Measurements from ENCODE around the gene NUP62. TPM values are rescaled to one million over a fixed set of nuclear protein-coding genes. Genes with fewer than 3 reads are reported as not detected.

Gene NUP62
- total and polyA plus RNA-seq, 2 of the 8 experiments (the other 6 are each of a cell fraction or from before 2014, with no cell fraction given): 50.0 to 107 TPM

DNA sequence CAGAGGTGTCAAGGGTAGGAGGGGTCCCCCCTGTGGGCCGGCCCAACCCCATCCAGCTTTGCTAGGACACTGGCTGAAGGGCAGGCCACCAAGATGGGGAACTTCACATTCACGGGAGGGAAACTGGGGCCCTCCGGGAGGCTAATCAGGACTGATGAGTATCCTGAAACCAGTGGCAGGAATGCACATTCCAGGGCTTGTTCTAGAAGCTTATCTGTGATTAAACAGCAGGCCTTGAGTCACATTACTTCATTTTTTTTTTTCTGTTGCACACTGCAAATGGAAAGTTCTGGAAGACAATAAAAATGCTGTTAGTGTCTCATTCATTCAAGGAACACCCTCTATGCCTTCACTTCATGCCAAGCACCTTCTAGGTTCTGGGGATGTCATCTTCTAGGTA lies 47.2 kb upstream of the NUP62 start:
- H3K79me1 ChIP-seq (ENCODE audit: low read depth, low read length): no peaks in the 10 kb centered on the region
- H2AK5ac ChIP-seq (ENCODE audit: low read depth, low read length): no peak overlapping the region
- no peak overlapping the region for H2BK20ac ChIP-seq (ENCODE audit: low read length)
- no peak overlapping the region for H4K91ac ChIP-seq (replicated peaks; ENCODE audit: insufficient read length, low read length)
- H3K18ac ChIP-seq (ENCODE audit: extremely low read depth, low read length): no peak overlapping the region
- no peak overlapping the region for H3K14ac ChIP-seq (ENCODE audit: insufficient read length)
- ChIA-PET POLR2A (ENCODE audit: partially characterized antibody) (interaction anchor here (1.3 to 1.6 kb wide), 3 partner anchors 9 to 48 kb away, joined by 3 to 6 read pairs (median 3); partner anchors contain the start of genes ATF5 and NUP62), CTCF (ENCODE audit: partially characterized antibody) (interaction anchor here (0.6 to 16.2 kb wide), 5 partner anchors 9 to 941 kb away, joined by 3 to 231 read pairs (median 4); no protein-coding TSS in a partner anchor)
- no peak overlapping the region for H2BK5ac ChIP-seq (ENCODE audit: low read depth, low read length)
- H4K20me1 ChIP-seq (replicated peaks in 1 of 2; ENCODE audit: control insufficient read depth in 1 of 2, insufficient read depth in 2 of 2, low read length in 2 of 2): peaks cover 0 to 2% of the 10 kb centered on the region in 2 experiments
- no peak overlapping the region for H2AFZ ChIP-seq (ENCODE audit: low read length)
- no peak overlapping the region for H3K56ac ChIP-seq (replicated peaks; ENCODE audit: insufficient read length, low read depth, low read length)
- no peaks in the 10 kb centered on the region; a peak in 1 of 7 replicates for H3K4me1 ChIP-seq (replicated peaks in 1 of 4; ENCODE audit: control insufficient read depth in 3 of 4, insufficient read depth in 4 of 4, low read length in 3 of 4)
- no peaks in the 10 kb centered on the region for H3K27me3 ChIP-seq (replicated peaks in 1 of 4; ENCODE audit: control insufficient read depth in 3 of 4, extremely low read depth in 1 of 4, insufficient read depth in 3 of 4, low read length in 3 of 4)
- no peak overlapping the region for H3K4ac ChIP-seq (replicated peaks; ENCODE audit: insufficient read length, low read depth, low read length)
- no peak overlapping the region for H3K4me3 ChIP-seq (ENCODE audit: extremely low read depth in 1 of 4, insufficient read depth in 2 of 4, low read depth in 3 of 4, low read length in 4 of 4)
- H2BK120ac ChIP-seq (replicated peaks; ENCODE audit: low read depth, low read length): no peak overlapping the region
- H3K23me2 ChIP-seq (ENCODE audit: low read depth, low read length): no peaks in the 10 kb centered on the region
- H4K8ac ChIP-seq (ENCODE audit: extremely low read depth, insufficient read depth, low read length): no peak overlapping the region
- no peaks in the 10 kb centered on the region for H3K79me2 ChIP-seq (ENCODE audit: control insufficient read depth in 1 of 2, insufficient read depth in 2 of 2, low read length in 2 of 2)
- no peak overlapping the region for H2BK15ac ChIP-seq (ENCODE audit: low read length)
- no peak overlapping the region for H3K23ac ChIP-seq (ENCODE audit: insufficient read length)
- H4K5ac ChIP-seq (ENCODE audit: insufficient read length, low read depth, low read length): no peak overlapping the region
- H3K9ac ChIP-seq (replicated peaks in 1 of 4; ENCODE audit: extremely low read depth in 1 of 4, low read depth in 3 of 4, low read length in 3 of 4): no peak overlapping the region
- no peak overlapping the region for H2BK12ac ChIP-seq (ENCODE audit: low read depth, low read length)
- no peak overlapping the region for H3K4me2 ChIP-seq (ENCODE audit: insufficient read depth in 1 of 2, low read depth in 2 of 2, low read length in 2 of 2)
- no peak for FAIRE-seq
- no peak overlapping the region for H3K27ac ChIP-seq (ENCODE audit: low read depth, low read length)
- no peak for DNase-seq (ENCODE audit: low read depth in 1 of 2, low spot score in 2 of 2)
- H3K36me3 ChIP-seq (ENCODE audit: control insufficient read depth in 2 of 4, insufficient read depth in 4 of 4, low read length in 3 of 4): no peaks in the 10 kb centered on the region
- no peaks in the 10 kb centered on the region for H3K9me3 ChIP-seq (ENCODE audit: insufficient read depth in 2 of 2, low read depth in 1 of 2, low read length in 1 of 2)
- 76% methylated on average over 3 of the region's 3 CpGs; no CpG with 5 or more reads in 1 of the 2 experiments for WGBS, 2 experiments (ENCODE audit: extremely low coverage in 1 of 2, insufficient coverage in 1 of 2, insufficient read length in 1 of 2, insufficient replicate concordance in 2 of 2, low coverage in 1 of 2, low lambda C conversion rate in 2 of 2, missing lambda C conversion rate in 1 of 2)
- TF ChIP-seq RXRA (IDR thresholded peaks at IDR 0.05; ENCODE audit: insufficient read depth, low read depth, low read length): no peak
- no peak for TF ChIP-seq SP4 (IDR thresholded peaks at IDR 0.05; ENCODE audit: low read length)

Data from H1 (cell line).